ENCODE data around the gene MIS18A.
A peak's percentile ranks its signal among the peaks of the same experiment; 100 is the strongest.
"Not testable (repeated sequence)": the region's sequence is repeated elsewhere in the genome, so short reads cannot be mapped to it uniquely, and the experiment has no call there.

The MIS18A gene

GRCh38 chr21:32303385-32303784 is 24.5 kb upstream of the MIS18A start:
- DNase-seq: no peak

- no peak for DNase-seq
Observed at GRCh38 chr21:32302560-32302959, 23.7 kb upstream of the MIS18A start.

DNA sequence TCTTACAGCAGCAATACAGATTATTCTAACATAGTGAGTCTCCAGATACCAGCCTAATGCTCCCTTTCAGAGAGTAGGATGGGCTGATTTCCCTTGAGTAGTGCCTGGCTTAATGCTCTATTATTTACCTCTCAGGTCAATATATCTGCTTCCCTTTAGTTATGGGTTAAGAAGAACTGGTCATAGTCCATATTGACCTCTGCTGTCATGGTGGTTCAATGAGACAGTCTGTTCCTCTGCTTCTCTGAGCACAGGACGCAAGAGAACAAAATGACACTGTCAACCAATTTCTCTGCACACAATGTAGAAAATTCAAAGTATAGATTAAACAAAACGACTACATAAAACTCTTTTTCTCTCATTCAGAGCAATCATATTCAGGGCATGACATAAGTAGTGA is 22.7 kb upstream of the MIS18A start:
- no peak for DNase-seq

DNA sequence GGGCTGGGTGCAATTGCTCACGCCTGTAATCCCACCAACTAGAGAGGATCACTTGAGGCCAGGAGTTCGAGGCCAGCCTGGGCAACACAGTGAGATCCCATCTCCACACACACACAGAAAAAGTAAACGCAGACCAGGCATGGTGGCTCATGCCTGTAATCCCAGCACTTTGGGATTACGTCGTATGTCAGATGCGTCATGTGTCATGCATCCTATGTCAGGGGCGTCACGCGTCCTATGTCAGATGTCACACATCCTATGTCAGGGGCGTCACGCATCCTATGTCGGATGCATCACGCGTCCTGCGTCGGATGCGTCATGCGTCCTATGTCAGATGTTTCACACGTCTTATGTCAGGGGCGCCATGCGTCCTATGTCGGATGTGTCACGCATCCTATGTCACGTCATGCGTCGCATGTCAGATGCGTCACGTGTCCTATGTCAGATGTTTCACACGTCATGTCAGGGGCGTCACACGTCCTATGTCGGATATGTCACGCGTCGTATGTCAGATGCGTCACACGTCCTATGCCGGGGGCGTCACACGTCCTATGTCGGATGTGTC is 21.4 kb upstream of the MIS18A start:
- DNase-seq: no peak

- no peak for DNase-seq
Observed at GRCh38 chr21:32299695-32300094, 20.8 kb upstream of the MIS18A start.

DNA sequence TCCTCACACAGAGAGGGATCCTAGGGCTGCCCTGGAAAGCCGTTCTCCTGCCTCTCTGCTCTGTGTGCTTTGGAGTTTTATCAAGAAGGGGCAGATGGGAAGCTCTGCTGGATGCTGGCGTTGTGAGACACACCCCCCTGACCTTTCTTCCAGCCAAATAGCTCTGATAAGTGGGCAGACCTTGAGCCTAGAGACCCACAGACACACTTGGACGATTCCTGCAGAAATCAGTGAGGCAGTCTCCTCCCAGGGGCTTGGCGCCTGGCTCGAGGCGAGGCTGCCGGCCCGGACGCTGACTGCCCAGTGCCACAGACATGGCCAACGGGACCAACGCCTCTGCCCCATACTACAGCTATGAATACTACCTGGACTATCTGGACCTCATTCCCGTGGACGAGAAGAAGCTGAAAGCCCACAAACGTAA is 19.8 kb upstream of the MIS18A start, which contains the start of gene MRAP:
Gene MRAP, plus strand, starts transcription at position 198 of the 424 bp plus-strand sequence. Its CDS starts 117 bp downstream, at position 315.
- DNase-seq: peak; percentile 25

GRCh38 chr21:32298148-32298559 is 19.3 kb upstream of the MIS18A start:
- DNase-seq: no peak

DNA sequence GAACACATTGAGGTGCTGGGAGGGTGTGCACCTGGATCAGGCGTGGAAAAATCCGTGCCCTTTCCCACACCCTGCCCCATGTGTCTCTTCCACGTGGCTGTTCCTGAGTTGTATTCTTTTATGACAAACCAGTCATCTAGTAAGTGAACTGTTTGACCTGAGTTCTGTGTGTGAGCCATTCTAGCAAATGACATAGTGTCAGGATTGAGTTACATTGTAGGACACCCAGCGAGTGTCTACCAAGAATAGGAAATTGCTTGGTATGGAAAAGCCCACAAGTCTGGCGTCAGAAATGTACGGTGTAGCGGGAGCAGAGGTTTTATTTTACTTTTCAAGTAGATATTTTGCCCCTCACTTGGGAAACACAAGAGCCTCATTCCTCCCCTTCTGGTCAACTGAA is 18.6 kb upstream of the MIS18A start:
- no peak for DNase-seq

DNA sequence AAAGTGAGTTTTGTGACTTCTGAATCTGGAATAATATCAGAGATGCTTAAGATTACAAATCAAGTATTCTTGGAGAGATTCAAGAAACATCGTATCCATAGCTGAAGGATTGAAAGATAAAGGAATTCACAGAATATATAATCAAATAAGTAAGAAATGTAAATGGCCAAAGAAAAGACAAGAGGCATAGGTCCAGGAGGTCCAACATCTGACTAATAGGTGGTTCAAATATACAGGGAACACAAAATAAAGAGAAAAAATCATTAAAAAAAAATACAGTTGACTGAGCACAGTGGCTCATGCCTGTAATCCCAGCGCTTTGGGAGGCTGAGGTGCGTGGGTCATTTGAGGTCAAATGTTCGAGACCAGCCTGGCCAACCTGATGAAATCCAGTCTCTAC is 6.6 kb upstream of the MIS18A start:
- no peak for DNase-seq

DNA sequence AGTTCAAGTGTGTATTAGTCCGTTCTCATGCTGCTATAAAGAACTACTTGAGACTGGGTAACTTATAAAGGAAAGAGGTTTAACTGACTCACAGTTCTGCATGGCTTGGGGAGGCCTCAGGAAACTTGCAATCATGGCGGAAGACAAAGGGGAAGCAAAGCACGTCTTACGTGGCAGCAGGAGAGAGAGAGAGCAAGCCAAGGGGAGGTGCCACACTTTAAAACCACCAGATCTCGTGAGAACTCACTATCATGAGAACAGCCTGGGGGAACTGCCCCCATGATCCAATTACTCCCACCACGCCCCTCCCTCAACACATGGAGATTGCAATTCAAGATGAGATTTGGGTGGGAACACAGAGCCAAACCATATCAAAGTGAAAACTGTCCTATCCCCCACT is 4.1 kb upstream of the MIS18A start:
- no peak for DNase-seq

- no peak for DNase-seq
Observed at GRCh38 chr21:32281531-32281930, 2.7 kb upstream of the MIS18A start.

DNA sequence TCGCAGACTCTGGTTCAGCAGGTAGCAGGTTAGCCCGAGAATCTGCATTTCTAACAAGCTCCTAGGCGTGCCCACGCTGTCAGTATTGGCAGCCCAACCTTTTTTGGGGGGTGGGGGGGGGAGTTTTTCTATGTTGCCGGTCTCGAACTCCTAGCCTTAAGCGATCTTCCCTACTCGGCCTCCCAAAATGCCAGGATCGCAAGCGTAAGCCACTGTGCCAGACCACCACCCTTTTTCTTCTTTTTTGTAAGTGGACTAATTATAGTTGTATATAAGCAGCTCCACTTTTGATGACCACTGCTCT is 480 bp upstream of the MIS18A start:
- DNase-seq: no peak

- DNase-seq: no peak
Observed at GRCh38 chr21:32278103-32278502, 746 bp downstream of the MIS18A start.

- no peak for DNase-seq
Observed at GRCh38 chr21:32276671-32277070, 2.2 kb downstream of the MIS18A start.

DNA sequence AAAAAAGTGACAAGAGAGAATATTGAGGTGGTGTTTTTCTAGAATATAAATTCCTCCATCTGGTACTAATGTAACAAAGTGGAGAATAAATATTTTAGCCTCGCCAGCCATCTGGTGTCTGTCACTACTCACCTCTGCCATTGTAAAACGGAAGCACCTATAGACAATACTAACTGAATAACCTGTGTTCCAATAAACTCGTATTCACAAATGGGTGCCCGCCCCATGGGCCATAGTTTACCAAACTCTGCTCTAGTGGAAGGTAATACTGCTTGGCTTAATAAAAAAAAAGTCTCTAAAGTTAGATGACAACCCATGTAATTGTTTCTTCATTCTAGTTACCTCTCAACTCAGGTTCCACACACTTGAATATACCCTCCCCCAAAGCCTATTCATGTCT is 8.1 kb downstream of the MIS18A start:
- no peak for DNase-seq

GRCh38 chr21:32265321-32265720 is 13.5 kb downstream of the MIS18A start:
- not testable (repeated sequence) for DNase-seq

DNA sequence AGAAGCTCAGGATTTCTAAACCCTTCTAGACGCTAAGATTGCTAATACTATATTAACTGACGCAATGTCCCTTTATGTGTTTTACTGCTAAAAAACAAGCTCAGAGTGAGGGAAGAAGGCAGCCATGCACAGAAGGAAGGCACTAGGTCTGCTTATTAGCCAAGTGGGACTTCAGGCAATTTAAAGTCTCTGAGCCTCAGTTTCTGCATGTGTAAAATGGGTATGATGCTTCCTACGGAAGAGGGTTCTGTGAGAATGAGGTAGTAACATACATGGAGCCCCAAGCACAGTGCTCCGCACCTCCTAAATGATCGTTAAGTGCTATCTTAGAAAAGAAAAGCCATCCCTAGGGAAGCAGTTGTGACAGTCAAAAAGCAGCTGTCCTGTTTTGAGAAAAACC is 16.9 kb downstream of the MIS18A start:
- no peak for DNase-seq

GRCh38 chr21:32260130-32260529 is 18.7 kb downstream of the MIS18A start:
- DNase-seq: no peak

DNA sequence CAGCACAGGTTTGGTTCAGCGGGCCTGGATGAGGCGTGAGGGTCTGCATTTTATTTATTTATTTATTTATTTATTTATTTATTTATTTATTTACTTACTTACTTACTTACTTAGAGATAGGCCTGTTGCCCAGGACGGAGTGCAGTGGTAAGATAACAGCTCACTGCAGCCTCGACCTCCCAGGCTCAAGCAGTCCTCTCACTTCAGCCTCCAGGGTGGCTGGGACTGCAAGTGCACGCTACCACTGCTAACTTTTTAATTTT is 20.1 kb downstream of the MIS18A start:
- DNase-seq: not testable (repeated sequence)

- peak; percentile 62 for DNase-seq
Observed at GRCh38 chr21:32257962-32258785, 20.7 kb downstream of the MIS18A start.

DNA sequence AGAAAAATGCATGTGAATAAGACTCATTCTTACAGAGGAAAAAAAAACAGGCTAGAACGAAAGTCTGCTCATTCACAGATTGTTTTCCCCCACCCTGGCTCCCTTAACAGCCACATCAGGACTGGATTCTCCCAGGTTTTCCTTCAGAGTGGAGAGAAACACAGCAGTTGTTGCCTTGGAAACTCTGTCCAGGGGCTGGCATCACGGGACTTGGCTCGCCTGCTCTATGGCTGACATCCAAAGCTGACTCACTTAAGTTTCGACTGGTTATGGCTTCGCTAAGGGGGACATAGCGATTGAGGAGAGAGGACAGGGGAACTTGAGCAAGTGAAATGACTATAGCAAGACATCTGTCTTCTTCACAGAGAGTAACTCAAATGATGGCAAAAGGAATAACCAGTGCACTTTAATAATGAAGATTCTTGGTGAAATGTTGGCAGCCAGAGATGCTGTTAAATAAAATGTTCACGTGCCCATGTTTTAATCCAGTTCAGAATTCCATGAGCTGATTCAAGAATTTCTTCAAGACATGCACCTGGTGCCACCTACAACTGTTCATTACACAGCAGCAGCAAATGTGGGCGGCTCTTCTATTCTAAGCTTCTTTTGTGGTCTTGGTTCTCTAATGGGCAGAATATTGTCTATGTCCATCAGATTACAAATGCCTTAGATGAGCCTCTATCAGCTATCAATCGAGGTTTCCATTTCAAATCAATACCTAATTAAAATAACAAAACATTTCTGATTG is 21.8 kb downstream of the MIS18A start:
- DNase-seq: peak; percentile 86

GRCh38 chr21:32256251-32256650 is 22.6 kb downstream of the MIS18A start:
- DNase-seq: no peak

GRCh38 chr21:32253215-32253641 is 25.6 kb downstream of the MIS18A start:
- no peak for DNase-seq

DNA sequence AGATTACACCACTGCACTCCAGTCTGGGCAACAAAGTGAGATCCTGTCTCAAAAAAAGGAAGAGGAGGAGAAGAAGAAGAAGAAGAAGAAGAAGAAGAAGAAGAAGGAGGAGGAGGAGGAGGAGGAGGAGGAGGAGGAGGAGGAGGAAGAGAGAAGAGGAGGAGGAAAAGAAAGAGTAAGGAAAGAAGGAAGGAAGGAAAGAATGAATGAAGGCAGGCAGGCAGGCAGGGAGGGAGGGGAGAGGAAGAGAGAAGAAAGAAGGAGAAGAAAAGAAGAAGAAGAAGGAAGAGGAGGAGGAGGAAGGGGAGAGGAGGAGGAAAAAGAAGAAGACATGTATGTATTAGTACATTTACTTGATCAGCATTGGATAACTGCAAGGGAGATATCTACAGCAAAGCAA is 26.7 kb downstream of the MIS18A start:
- no peak for DNase-seq
